Loucy (cell line): ENCODE measurements around the gene NTHL1.

Experiments used
- CTCF ChIP-seq: fragments of 200-600 bp; sonication (generic); conservative IDR thresholded peaks from 2 replicates; pipeline ENCODE4 v1.5.1; 2014; ENCODE audit warnings: mild to moderate bottlenecking, antibody characterized with exemption, low read length
- EZH2phosphoT487 ChIP-seq: fragments of 200-600 bp; IDR thresholded peaks from 2 replicates; pipeline ENCODE4 v1.6.1; 2018; ENCODE audit warnings: antibody characterized with exemption, mild to moderate bottlenecking, moderate library complexity, borderline replicate concordance

GRCh38 chr16:2096853-2097595, 49.4 kb upstream of the NTHL1 start:
- TF ChIP-seq EZH2phosphoT487 (no peak), CTCF (no peak)
